ENCODE results near the gene PLEKHG5.

DNA sequence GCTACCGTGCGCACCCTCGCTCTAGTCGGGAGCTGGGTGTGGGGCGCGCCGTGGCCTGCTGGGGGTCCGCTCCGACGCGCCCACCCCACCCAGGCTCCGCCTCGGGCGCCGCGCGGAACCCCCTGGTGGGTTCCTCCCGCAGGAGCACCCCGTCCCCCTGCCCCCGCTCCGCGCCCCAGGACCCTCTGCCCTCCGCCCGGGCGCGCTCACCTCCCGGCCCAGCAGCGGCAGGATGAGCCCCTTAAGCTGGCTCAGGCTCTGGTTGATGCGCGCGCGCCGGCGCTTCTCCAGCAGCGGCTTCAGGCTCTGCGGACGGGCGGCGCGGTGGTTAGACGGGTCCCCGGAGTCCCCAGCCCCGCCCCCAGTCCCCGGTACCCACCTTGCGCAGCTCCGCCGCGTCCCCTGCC is 72.1 kb downstream of the PLEKHG5 start:
- TF ChIP-seq, protein P1, sequence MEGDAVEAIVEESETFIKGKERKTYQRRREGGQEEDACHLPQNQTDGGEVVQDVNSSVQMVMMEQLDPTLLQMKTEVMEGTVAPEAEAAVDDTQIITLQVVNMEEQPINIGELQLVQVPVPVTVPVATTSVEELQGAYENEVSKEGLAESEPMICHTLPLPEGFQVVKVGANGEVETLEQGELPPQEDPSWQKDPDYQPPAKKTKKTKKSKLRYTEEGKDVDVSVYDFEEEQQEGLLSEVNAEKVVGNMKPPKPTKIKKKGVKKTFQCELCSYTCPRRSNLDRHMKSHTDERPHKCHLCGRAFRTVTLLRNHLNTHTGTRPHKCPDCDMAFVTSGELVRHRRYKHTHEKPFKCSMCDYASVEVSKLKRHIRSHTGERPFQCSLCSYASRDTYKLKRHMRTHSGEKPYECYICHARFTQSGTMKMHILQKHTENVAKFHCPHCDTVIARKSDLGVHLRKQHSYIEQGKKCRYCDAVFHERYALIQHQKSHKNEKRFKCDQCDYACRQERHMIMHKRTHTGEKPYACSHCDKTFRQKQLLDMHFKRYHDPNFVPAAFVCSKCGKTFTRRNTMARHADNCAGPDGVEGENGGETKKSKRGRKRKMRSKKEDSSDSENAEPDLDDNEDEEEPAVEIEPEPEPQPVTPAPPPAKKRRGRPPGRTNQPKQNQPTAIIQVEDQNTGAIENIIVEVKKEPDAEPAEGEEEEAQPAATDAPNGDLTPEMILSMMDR (IDR thresholded peaks at IDR 0.05) = no peak
- no peak for TF ChIP-seq POLR2A (IDR thresholded peaks at IDR 0.05)
- no peak for TF ChIP-seq POLR2AphosphoS5 (IDR thresholded peaks at IDR 0.05)

All from prostate gland (tissue), 2 donors.